ENCODE results near the gene MROH8. TPM values are rescaled to one million over a fixed set of nuclear protein-coding genes. Genes with fewer than 3 reads are reported as not detected.
"Not testable (repeated sequence)": the region's sequence is repeated elsewhere in the genome, so short reads cannot be mapped to it uniquely, and the experiment has no call there.

Gene MROH8
- total RNA-seq, 2 donors from 2014 or later, result 5.0 to 5.2 TPM

- no peaks in the 10 kb centered on the region for H3K9me3 Mint-ChIP-seq
- H3K4me3 Mint-ChIP-seq, result no peak overlapping the region
- no peak overlapping the region for H3K27ac Mint-ChIP-seq
- no peaks in the 10 kb centered on the region for H3K36me3 Mint-ChIP-seq (ENCODE audit: insufficient read depth in 2 of 2)
- H3K4me1 Mint-ChIP-seq (ENCODE audit: low read depth), result no peaks in the 10 kb centered on the region
- DNase-seq (no peak), ATAC-seq (replicated peaks in 1 of 2) (no peak)
- H3K27me3 Mint-ChIP-seq (ENCODE audit: low read depth), result no peaks in the 10 kb centered on the region
These were observed 50.5 kb downstream of the MROH8 start for GRCh38 chr20:37128803-37129202.

DNA sequence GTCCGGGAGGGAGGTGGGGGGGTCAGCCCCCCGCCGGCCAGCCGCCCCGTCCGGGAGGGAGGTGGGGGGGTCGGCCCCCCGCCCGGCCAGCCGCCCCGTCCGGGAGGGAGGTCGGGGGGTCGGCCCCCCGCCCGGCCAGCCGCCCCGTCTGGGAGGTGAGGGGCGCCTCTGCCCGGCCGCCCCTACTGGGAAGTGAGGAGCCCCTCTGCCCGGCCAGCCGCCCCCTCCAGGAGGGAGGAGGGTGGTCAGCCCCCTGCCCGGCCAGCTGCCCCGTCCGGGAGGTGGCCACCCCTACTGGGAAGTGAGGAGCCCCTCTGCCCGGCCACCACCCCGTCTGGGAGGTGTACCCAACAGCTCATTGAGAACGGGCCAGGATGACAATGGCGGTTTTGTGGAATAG, 53.1 kb downstream of the MROH8 start:
- not testable (repeated sequence) for H3K9me3 Mint-ChIP-seq; H3K4me3 Mint-ChIP-seq; ATAC-seq (replicated peaks in 1 of 2); H3K36me3 Mint-ChIP-seq (ENCODE audit: insufficient read depth in 2 of 2); DNase-seq; H3K4me1 Mint-ChIP-seq (ENCODE audit: low read depth); H3K27me3 Mint-ChIP-seq (ENCODE audit: low read depth); H3K27ac Mint-ChIP-seq

DNA sequence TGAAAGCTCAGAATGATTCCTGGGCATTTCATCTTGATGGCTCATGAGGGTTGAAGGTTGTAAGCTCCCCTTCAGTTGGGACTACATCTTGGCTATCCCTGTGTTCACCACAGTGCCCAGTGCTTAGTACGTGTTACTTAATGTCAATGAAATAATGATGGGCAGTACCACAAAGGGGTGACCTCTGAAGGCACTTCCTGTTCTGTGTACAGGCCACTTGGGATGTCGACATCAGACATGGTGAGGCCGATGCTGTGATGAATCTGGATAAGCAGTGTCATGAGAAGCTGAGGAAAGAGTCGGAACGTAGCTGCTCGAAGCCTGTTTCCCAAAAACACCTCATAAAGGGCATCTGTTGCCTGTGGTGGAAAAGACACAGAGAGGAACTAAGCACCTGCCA, 55.9 kb downstream of the MROH8 start:
- no peak overlapping the region for H3K4me3 Mint-ChIP-seq
- ATAC-seq (replicated peaks in 1 of 2) (no peak), DNase-seq (no peak)
- H3K27me3 Mint-ChIP-seq (ENCODE audit: low read depth), result no peaks in the 10 kb centered on the region
- H3K4me1 Mint-ChIP-seq (ENCODE audit: low read depth), result no peaks in the 10 kb centered on the region
- H3K9me3 Mint-ChIP-seq, result no peaks in the 10 kb centered on the region
- no peaks in the 10 kb centered on the region for H3K36me3 Mint-ChIP-seq (ENCODE audit: insufficient read depth in 2 of 2)
- no peak overlapping the region for H3K27ac Mint-ChIP-seq

GRCh38 chr20:37120497-37120896, 58.9 kb downstream of the MROH8 start:
- Mint-ChIP-seq H3K4me3 (no peak overlapping the region), H3K9me3 (no peaks in the 10 kb centered on the region), H3K27me3 (ENCODE audit: low read depth) (no peaks in the 10 kb centered on the region), H3K27ac (no peak overlapping the region), H3K4me1 (ENCODE audit: low read depth) (no peaks in the 10 kb centered on the region), H3K36me3 (ENCODE audit: insufficient read depth in 2 of 2) (no peaks in the 10 kb centered on the region)
- DNase-seq (no peak), ATAC-seq (replicated peaks in 1 of 2) (no peak)

DNA sequence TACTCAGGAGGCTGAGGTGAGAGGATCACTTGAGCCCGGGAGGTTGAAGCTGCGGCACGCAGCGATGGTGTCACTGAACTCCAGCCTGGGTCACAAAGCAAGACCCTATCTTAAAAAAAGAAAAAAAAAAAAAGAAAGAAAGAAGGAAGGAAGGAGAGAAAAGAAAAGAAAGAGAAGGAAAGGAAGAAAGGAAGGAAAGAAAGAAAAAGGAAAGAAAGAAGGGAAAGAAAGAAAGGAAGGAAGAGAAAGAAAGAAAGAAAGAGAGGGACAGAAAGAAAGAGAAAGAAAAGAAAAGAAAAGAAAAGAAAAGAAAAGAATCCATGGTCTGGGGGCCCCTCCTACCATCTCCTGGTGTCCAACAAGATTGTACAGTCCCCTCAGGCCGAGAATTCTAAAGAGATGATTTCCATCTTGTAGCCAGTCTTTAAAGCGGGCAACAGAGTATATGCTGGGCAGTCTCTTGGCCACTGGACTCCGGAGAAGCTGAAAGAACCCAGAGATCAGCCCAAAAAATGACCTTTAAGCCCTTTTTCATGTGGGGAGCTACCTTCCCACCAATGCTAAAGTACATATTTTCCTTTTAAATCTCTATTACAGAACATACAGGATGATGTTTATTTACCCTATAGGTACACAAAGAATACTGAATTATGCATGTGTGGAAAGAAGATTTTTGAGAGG, 59.9 kb downstream of the MROH8 start:
- no peaks in the 10 kb centered on the region for H3K36me3 Mint-ChIP-seq (ENCODE audit: insufficient read depth in 2 of 2)
- no peaks in the 10 kb centered on the region for H3K4me1 Mint-ChIP-seq (ENCODE audit: low read depth)
- H3K27me3 Mint-ChIP-seq (ENCODE audit: low read depth), result no peaks in the 10 kb centered on the region
- H3K4me3 Mint-ChIP-seq, result no peak overlapping the region
- ATAC-seq (replicated peaks in 1 of 2) (no peak), DNase-seq (no peak)
- H3K27ac Mint-ChIP-seq, result no peak overlapping the region
- no peaks in the 10 kb centered on the region for H3K9me3 Mint-ChIP-seq

DNA sequence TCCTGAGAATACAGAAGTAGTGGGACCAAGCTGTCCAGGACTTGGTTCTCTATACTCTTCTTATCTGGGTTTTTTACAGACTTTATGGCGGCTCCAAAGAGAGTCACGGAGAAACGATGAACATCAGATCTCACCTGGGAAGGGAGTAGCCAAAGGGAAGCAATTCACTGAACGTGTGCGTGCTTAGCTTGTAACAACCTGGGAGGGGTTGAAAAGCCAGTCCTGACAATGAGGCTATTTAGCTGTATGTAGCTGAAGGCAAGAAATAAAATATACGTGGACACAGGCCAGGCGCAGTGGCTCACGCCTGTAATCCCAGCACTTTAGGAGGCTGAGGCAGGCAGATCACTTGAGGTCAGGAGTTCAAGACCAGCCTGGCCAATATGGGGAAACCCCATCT, 65.3 kb downstream of the MROH8 start:
- DNase-seq, result no peak
- Mint-ChIP-seq H3K27me3 (ENCODE audit: low read depth) (no peaks in the 10 kb centered on the region), H3K36me3 (ENCODE audit: insufficient read depth in 2 of 2) (no peaks in the 10 kb centered on the region), H3K9me3 (no peaks in the 10 kb centered on the region), H3K4me1 (ENCODE audit: low read depth) (no peaks in the 10 kb centered on the region), H3K27ac (no peak overlapping the region), H3K4me3 (no peak overlapping the region)
- ATAC-seq (replicated peaks in 1 of 2), result no peak

- no peak overlapping the region for H3K27ac Mint-ChIP-seq
- H3K27me3 Mint-ChIP-seq (ENCODE audit: low read depth), result no peaks in the 10 kb centered on the region
- H3K9me3 Mint-ChIP-seq, result no peaks in the 10 kb centered on the region
- no peaks in the 10 kb centered on the region for H3K4me1 Mint-ChIP-seq (ENCODE audit: low read depth)
- H3K4me3 Mint-ChIP-seq, result no peak overlapping the region
- peak in 1 of 2 donors; percentile 61 for ATAC-seq (replicated peaks in 1 of 2)
- H3K36me3 Mint-ChIP-seq (ENCODE audit: insufficient read depth in 2 of 2), result no peaks in the 10 kb centered on the region
- no peak for DNase-seq
These were observed 67.4 kb downstream of the MROH8 start for GRCh38 chr20:37111926-37112455.

DNA sequence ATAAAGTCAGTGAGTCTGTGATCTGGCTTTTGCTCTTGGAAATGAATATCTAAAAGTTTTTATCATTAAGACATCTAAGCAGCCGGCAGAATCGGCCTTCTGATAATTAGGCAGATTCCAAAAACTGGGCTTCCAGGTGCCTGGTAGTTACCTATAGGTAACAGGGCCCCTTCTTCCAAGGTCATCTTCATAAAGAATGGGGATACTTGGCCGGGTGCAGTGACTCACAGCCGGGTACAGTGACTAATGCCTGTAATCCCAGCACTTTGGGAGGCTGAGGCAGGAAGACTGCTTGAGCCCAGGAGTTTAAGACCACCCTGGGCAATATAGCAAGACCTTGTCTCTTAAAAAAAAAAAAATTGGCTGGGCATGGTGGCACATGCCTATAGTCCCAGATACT, 70.7 kb downstream of the MROH8 start:
- Mint-ChIP-seq H3K27me3 (ENCODE audit: low read depth) (no peaks in the 10 kb centered on the region), H3K4me1 (ENCODE audit: low read depth) (no peaks in the 10 kb centered on the region), H3K36me3 (ENCODE audit: insufficient read depth in 2 of 2) (no peaks in the 10 kb centered on the region), H3K4me3 (no peak overlapping the region), H3K9me3 (no peaks in the 10 kb centered on the region), H3K27ac (no peak overlapping the region)
- ATAC-seq (replicated peaks in 1 of 2) (no peak), DNase-seq (no peak)

DNA sequence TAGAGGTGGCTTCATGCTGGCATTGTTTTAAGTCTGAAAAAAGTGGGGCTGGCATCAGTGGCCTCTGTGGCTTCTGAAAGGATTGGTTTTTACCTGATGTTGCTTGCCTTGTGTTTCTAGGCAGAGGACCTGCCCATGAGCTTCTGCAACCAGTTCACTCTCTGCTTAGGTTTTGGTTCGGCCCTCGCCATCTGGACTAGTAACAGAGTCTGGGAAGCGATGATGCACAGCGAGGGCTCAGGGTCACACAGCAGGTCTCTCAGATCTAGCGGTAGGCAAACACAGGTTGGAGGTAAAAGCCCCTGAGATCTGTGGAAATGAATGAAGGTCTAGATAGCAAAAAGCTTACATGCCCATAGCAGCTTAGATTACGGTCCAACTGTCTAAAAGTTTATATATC, 76.8 kb downstream of the MROH8 start:
- H3K4me1 Mint-ChIP-seq (ENCODE audit: low read depth), result no peaks in the 10 kb centered on the region
- ATAC-seq (replicated peaks in 1 of 2) (no peak), DNase-seq (no peak)
- no peaks in the 10 kb centered on the region for H3K9me3 Mint-ChIP-seq
- H3K4me3 Mint-ChIP-seq, result no peak overlapping the region
- H3K27ac Mint-ChIP-seq, result no peak overlapping the region
- no peaks in the 10 kb centered on the region for H3K36me3 Mint-ChIP-seq (ENCODE audit: insufficient read depth in 2 of 2)
- H3K27me3 Mint-ChIP-seq (ENCODE audit: low read depth), result no peaks in the 10 kb centered on the region

DNA sequence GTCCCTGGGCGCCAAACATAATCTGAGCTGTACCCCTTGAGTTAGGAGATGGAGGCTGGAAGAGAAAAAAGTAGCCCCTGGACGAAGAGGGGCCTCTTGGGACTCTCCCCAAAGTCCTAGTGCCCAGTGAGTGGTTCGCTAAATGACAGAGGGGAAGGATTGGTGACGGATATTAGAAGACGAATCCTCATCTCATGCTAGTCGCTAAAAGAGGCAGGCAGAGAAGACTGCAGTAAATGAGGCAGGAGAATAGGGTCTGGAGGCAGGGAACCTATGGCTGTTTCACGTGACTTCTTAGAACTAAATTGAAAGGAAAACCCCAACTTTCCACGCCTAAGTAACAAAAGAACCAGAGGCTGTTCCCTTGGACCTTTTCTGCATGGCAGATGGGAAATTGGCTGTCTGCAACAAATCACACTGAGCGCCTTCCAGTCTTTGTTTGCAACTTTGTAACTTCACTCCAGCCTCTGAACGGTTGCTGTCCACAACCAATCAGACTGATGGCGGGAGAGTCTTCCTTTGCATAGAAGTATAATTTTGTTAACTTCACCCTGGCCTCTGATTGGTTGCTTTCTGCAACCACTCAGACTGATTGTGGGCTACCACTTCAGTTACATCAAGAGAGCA, 82.8 kb downstream of the MROH8 start:
- peak overlapping the region; percentile 99 for H3K4me3 Mint-ChIP-seq
- no peaks in the 10 kb centered on the region for H3K9me3 Mint-ChIP-seq
- peaks cover 36% of the 10 kb centered on the region for H3K4me1 Mint-ChIP-seq (ENCODE audit: low read depth)
- H3K27me3 Mint-ChIP-seq (ENCODE audit: low read depth), result no peaks in the 10 kb centered on the region
- ATAC-seq (replicated peaks in 1 of 2) (peak in 1 of 2 donors; percentile 16), DNase-seq (no peak)
- H3K36me3 Mint-ChIP-seq (ENCODE audit: insufficient read depth in 2 of 2), result peaks cover 7 to 22% of the 10 kb centered on the region in 2 donors
- peak overlapping the region; percentile 100 for H3K27ac Mint-ChIP-seq

- H3K9me3 Mint-ChIP-seq, result no peaks in the 10 kb centered on the region
- H3K36me3 Mint-ChIP-seq (ENCODE audit: insufficient read depth in 2 of 2), result peaks cover 7 to 26% of the 10 kb centered on the region in 2 donors
- peaks cover 43% of the 10 kb centered on the region for H3K4me1 Mint-ChIP-seq (ENCODE audit: low read depth)
- DNase-seq (peak; percentile 90), ATAC-seq (replicated peaks in 1 of 2) (peak; percentile 88 to 89)
- H3K4me3 Mint-ChIP-seq, result peak within 1 kb of the TSS; percentile 99
- H3K27ac Mint-ChIP-seq, result peak within 1 kb of the TSS; percentile 100
- H3K27me3 Mint-ChIP-seq (ENCODE audit: low read depth), result no peaks in the 10 kb centered on the region
These were observed 83.5 kb downstream of the MROH8 start, which contains the start of gene RBL1 for GRCh38 chr20:37095599-37096414. Gene RBL1 (minus strand): TSS chr20:37095997. CDS start chr20:37095928, 69 bp downstream.

- ATAC-seq (replicated peaks in 1 of 2) (peak; percentile 33 to 50), DNase-seq (peak; percentile 41 to 53)
- H3K9me3 Mint-ChIP-seq, result no peaks in the 10 kb centered on the region
- peak overlapping the region; percentile 99 for H3K4me3 Mint-ChIP-seq
- peaks cover 7 to 28% of the 10 kb centered on the region in 2 donors for H3K36me3 Mint-ChIP-seq (ENCODE audit: insufficient read depth in 2 of 2)
- H3K27me3 Mint-ChIP-seq (ENCODE audit: low read depth), result no peaks in the 10 kb centered on the region
- H3K4me1 Mint-ChIP-seq (ENCODE audit: low read depth), result peaks cover 44% of the 10 kb centered on the region
- peak overlapping the region; percentile 83 for H3K27ac Mint-ChIP-seq
These were observed 84.2 kb downstream of the MROH8 start for GRCh38 chr20:37095108-37095598.

DNA sequence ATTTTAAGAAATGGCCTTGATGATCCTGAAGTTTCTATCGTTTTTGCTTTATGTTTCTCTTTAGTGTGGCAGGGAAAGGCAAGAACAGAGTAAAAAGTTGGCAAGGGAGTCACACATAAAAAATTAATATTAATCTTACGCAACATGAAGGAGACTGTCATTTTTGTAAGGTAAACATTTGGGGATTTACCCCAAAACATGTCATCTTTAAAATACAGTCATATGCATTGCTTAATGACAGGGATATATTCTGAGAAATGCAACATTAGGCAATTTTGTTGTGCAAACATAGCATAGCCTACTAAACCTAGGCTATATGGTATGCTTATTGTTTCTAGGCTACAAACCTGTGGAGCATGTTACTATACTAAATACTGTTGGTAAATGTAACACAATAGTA, 88.9 kb downstream of the MROH8 start:
- DNase-seq, result no peak
- Mint-ChIP-seq H3K36me3 (ENCODE audit: insufficient read depth in 2 of 2) (peaks cover 9 to 55% of the 10 kb centered on the region in 2 donors), H3K9me3 (no peaks in the 10 kb centered on the region), H3K27me3 (ENCODE audit: low read depth) (no peaks in the 10 kb centered on the region), H3K4me3 (no peak overlapping the region), H3K27ac (no peak overlapping the region), H3K4me1 (ENCODE audit: low read depth) (peaks cover 41% of the 10 kb centered on the region)
- ATAC-seq (replicated peaks in 1 of 2), result no peak

All from activated T-cell treated with anti-CD3 and anti-CD28 coated beads, Interleukin-2, amount 50 U/mL, for 72 hours (primary cell).